Activated CD4-positive, alpha-beta memory T cell treated with anti-CD3 and anti-CD28 coated beads for 36 hours (primary cell): Measurements from ENCODE around the gene TBX15. TPM values are rescaled to one million over a fixed set of nuclear protein-coding genes. Genes with fewer than 3 reads are reported as not detected.

Source experiments
- CTCF ChIA-PET: fragments of 350-600 bp; sonication (Branson Sonifier 250); formaldehyde crosslinking; loops from one replicate; lab custom pipeline; 2021; ENCODE audit warnings: antibody characterized with exemption, inconsistent platforms; lab: Charles Lee
- POLR2A ChIA-PET: fragments of 350-600 bp; sonication (Branson Sonifier 250); formaldehyde crosslinking; loops from one replicate; lab custom pipeline; 2021; ENCODE audit warnings: antibody characterized with exemption; lab: Charles Lee
- DNase-seq: peaks from one replicate; pipeline ENCODE4 v3.0.0-alpha.2; 2020
- H3K27ac Mint-ChIP-seq: one replicate; pipeline ENCODE4 v1.8.0; 2021; ENCODE audit warnings: mixed read lengths
- H3K27me3 Mint-ChIP-seq: one replicate; pipeline ENCODE4 v1.8.0; 2021; ENCODE audit warnings: mixed read lengths
- H3K36me3 Mint-ChIP-seq: one replicate; pipeline ENCODE4 v1.8.0; 2021; ENCODE audit warnings: mixed read lengths
- H3K4me1 Mint-ChIP-seq: one replicate; pipeline ENCODE4 v1.8.0; 2021; ENCODE audit warnings: low read depth, mixed read lengths
- H3K4me3 Mint-ChIP-seq: one replicate; pipeline ENCODE4 v1.8.0; 2021; ENCODE audit warnings: mild to moderate bottlenecking, mixed read lengths
- H3K9me3 Mint-ChIP-seq: one replicate; pipeline ENCODE4 v1.8.0; 2021; ENCODE audit warnings: mixed read lengths
- intact Hi-C: fragments of 100-400 bp; cut with micrococcal nuclease; formaldehyde crosslinking; loops from one replicate; pipeline ENCODE4 v1.15.1; 2023
- total RNA-seq, 2 experiments: library from RNA; stranded (reverse); gene quantifications; one replicate each; pipeline ENCODE4 v1.2.3, GENCODE V29; 2021

Gene TBX15
- total RNA-seq, 2 experiments from 2014 or later, result not detected

DNA sequence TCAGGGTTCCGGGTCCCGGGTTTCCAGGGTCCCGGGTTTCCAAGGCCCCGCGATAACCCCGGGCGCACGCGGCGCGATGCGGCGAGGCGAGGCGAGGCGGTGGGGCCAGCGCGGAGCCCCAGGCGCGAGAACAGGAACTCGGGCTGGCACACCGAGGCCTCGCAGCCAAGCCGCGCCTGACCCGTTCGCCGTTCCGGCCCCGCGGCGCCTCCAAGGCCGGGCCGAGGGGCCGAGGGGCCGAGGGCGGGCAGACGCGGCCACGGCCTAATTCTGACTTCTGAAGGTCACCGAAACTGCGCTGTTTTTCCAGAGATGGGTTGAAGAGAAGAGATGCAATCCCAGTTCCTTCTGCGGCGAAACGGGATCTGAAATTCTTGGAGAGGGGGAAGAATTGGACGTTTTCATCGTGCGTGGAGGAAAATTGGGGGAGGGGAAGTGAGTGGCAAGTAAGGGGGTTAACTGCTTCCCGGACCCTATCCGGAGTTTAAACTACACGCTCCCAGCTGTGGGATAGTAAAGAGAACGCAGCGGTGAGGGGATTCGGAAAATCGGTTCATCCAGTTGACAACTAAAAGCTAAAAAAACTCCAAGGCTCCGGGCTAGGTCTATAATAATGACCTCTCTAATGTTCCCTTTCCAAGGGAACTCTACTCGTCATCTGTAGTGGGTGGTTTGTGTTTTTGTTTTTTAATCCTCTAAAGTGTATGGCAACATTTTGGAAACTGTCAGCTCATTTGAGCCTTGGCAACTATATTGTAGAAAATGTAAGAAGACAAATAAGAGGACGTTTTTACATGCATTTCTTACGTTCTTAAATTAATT is 8.2 kb downstream of the TBX15 start:
- Mint-ChIP-seq H3K36me3 (peaks cover 21% of the 10 kb centered on the region), H3K27ac (no peak overlapping the region), H3K4me3 (no peak overlapping the region), H3K4me1 (peaks cover 9% of the 10 kb centered on the region), H3K9me3 (peaks cover 3% of the 10 kb centered on the region), H3K27me3 (peaks cover 72% of the 10 kb centered on the region)
- no peak for DNase-seq
- CTCF ChIA-PET, result no interaction called here
- intact Hi-C loops, result no loop called here
- POLR2A ChIA-PET, result no interaction called here

DNA sequence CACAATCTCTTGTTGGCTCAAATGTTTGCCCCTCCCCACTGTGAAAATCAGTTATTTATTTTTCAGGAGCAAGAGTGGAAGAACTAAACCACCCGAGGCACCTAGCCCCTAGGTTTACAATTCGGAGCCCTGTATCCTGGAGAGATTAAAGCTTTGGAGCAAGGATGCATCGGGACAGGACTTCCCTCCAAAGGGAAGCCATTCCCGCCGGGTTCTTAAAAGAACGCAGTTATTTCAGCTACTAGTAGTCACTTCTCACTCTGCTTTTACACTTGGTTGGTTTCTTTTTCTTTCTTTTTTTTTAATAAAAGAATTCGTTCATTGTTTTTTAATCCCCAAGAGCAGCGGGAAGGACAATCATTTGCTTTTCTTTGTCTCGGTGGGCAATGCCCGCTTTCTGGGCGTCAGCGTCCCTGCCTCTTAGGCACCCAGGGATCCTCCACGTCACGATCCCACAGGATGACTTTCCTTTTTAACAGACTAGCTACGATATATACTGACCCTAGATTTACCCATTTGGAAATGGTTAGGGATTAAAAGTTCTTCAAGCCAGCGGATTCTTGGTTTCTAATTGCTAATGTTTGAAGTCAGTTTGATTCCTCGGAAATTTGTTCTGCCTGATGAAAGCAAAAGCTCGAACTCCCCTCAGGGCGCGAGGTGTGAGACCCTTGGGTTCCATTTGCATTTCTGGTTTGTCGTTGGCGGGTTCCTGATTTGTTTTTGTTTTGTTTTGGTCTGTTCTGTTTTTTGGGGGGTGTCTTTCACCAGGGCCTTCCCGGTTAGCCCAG is 9.0 kb downstream of the TBX15 start:
- intact Hi-C loops, result no loop called here
- H3K27ac Mint-ChIP-seq, result no peak overlapping the region
- CTCF ChIA-PET, result no interaction called here
- H3K9me3 Mint-ChIP-seq, result peaks cover 2% of the 10 kb centered on the region
- peaks cover 4% of the 10 kb centered on the region for H3K4me1 Mint-ChIP-seq
- peaks cover 68% of the 10 kb centered on the region for H3K27me3 Mint-ChIP-seq
- no peak for DNase-seq
- H3K4me3 Mint-ChIP-seq, result no peak overlapping the region
- POLR2A ChIA-PET, result no interaction called here
- peaks cover 17% of the 10 kb centered on the region for H3K36me3 Mint-ChIP-seq

DNA sequence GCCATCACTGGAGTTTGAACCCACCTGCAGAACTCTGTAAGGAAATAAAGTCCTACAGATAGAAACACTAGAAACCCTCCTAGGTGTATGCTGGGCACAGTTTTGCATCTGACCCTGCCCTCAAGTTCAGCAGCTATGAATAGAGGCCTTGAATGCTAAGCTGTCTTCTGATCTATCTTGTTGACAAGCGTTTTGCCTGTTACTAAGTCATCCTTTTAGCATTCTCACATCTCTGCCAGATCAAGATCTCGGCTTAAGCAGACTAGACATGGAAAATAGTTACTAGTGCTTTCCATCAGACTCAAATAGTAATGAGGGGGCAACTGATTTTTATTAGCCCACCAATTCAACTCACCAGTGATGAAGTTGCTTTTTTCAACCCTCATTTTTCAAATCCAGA is 10.5 kb downstream of the TBX15 start:
- no peaks in the 10 kb centered on the region for H3K9me3 Mint-ChIP-seq
- POLR2A ChIA-PET, result no interaction called here
- peaks cover 3% of the 10 kb centered on the region for H3K4me1 Mint-ChIP-seq
- CTCF ChIA-PET, result no interaction called here
- DNase-seq, result no peak
- peaks cover 53% of the 10 kb centered on the region for H3K27me3 Mint-ChIP-seq
- intact Hi-C loops, result no loop called here
- H3K36me3 Mint-ChIP-seq, result peaks cover 8% of the 10 kb centered on the region
- no peak overlapping the region for H3K4me3 Mint-ChIP-seq
- no peak overlapping the region for H3K27ac Mint-ChIP-seq

DNA sequence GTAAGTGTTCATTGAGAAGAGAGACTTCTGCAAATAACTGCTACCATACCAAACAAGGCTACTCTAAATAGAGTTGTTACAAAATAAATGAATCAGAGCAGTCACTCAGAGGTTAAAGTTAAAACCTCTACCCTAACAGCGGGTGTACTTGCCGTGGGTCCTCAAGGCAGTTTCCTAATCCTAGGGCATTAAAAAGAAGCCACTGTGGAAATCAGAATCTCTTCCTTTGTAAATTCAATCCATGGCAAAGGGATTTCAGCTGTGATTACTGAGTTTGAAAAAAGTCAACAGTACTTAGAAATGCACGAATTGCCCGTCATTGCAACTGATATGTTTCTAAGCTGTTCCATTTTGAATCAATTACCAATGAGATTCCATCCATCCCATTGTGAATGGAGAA is 13.5 kb downstream of the TBX15 start:
- Mint-ChIP-seq H3K9me3 (no peaks in the 10 kb centered on the region), H3K4me1 (peaks cover 3% of the 10 kb centered on the region), H3K27ac (no peak overlapping the region), H3K4me3 (no peak overlapping the region), H3K36me3 (peaks cover 4% of the 10 kb centered on the region), H3K27me3 (peaks cover 37% of the 10 kb centered on the region)
- ChIA-PET POLR2A (no interaction called here), CTCF (no interaction called here)
- intact Hi-C loops, result no loop called here
- no peak for DNase-seq

DNA sequence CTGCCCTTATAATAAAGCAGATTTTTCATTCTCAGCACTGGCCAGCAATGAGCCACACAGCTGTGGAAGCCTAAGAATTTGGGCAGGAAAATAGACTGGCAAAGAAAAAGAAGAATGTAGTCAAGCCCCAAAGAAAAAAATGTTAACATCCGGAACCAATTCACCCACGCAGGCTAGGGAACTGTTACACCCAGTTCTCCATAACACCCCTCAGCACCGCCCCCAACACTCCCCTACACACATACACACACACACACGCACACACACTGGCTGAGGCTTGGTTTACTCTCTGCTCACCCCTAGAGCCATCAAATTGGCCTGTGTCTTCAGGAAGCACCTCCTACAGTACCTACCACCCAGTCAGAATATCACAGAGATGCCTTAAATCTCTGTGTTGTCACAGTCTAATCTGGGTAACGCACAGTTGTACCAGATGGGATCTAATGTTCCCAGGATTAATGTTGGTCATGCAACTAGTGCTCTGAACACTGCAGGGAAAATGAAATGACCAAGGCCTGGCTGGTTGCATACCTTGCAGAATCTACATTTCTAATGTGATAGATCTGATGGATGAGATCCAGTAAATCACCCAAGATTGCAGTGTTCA is 14.5 kb downstream of the TBX15 start:
- CTCF ChIA-PET, result no interaction called here
- Mint-ChIP-seq H3K9me3 (no peaks in the 10 kb centered on the region), H3K27me3 (peaks cover 30% of the 10 kb centered on the region), H3K27ac (no peak overlapping the region), H3K36me3 (no peaks in the 10 kb centered on the region), H3K4me1 (no peaks in the 10 kb centered on the region), H3K4me3 (no peak overlapping the region)
- intact Hi-C loops, result no loop called here
- DNase-seq, result no peak
- POLR2A ChIA-PET, result no interaction called here

DNA sequence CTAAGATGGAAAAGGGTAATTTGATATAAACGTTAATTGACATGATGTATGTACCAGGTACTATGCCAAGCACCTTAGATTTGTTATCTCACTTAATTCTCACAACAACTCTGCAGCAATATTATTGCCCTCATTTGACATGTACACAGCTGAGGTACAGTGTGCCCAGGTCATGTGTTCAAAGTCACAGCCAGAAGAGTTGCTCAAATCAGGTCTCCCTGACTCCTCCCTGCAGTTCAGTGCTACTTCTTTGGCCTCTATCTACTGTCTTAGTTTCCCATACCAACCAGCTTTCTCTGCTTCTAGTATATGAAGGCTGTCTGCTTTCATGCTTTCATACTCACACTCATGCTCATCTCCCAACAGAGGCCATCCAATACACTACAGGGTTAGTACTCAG is 15.1 kb downstream of the TBX15 start:
- intact Hi-C loops, result no loop called here
- H3K36me3 Mint-ChIP-seq, result no peaks in the 10 kb centered on the region
- no peak overlapping the region for H3K4me3 Mint-ChIP-seq

DNA sequence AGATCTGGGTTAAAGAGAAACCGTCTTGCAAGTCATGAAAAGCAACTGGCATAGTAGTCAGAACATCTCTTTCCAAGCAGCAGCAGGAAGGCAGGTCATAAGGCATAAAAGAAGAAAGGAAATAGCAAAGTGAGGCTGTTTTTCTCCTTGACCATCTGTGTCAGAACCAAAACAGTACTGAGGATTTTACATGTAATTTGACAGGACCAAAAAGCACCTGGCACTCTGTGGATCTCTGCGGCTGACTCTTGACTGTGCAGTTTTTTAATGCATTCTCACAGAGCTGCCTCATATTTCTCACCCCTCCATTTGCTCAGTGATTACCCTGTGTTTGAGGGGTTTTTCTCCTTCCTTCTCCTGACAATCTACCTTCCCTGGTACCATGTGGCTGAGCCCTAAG is 17.7 kb downstream of the TBX15 start:
- Mint-ChIP-seq H3K36me3 (no peaks in the 10 kb centered on the region), H3K4me1 (no peaks in the 10 kb centered on the region), H3K4me3 (no peak overlapping the region), H3K9me3 (no peaks in the 10 kb centered on the region), H3K27me3 (peaks cover 14% of the 10 kb centered on the region), H3K27ac (no peak overlapping the region)
- POLR2A ChIA-PET, result no interaction called here
- intact Hi-C loops, result no loop called here
- CTCF ChIA-PET, result no interaction called here
- DNase-seq, result no peak

More for the DNA sequence above, 15.1 kb downstream of the TBX15 start:
- Mint-ChIP-seq H3K27ac (no peak overlapping the region), H3K4me1 (no peaks in the 10 kb centered on the region), H3K27me3 (peaks cover 24% of the 10 kb centered on the region), H3K9me3 (no peaks in the 10 kb centered on the region)
- ChIA-PET POLR2A (no interaction called here), CTCF (no interaction called here)
- no peak for DNase-seq

DNA sequence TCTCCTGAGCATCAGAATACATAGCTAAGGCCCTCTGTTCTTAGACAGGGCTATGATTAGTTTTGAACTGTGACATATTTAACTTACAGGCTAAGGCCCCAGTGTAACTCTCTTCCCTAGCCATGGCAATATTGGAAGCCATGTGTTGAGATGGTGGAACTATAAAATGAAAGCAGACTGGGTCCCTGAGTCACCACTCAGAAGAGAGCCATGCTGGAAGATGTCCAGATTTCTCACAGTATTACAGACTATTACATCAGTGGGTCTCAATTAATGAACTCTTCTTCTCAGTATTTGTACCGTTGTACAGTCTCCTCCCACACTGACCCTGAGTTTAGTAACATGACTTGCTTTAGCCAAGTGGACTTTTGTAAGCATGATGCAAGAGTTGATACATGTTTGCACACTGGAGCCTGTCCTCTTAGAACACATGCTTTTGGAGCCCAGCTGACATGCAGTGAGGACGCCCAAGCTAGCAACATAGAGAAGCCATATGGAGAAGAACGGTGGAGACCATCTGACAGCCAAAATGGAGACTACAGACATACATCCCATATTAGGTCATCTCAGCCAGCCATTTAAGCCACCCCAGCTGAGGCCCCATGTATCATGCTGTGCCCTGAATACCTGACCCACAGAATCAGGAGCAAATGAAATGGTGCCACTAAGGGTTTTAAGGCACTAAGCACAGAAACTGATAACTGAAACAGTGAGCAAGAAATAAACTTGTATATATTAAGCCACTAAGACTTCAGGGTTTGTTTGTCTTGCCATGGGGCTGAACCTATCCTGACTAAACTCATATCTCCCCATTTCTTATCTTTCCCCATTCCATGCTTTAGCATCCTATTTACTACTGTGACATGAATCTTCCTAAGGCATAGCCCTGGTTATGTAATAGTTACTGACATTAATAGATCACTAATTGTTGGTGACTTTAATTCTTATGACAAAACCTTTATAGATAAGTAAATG is 24.4 kb downstream of the TBX15 start:
- H3K4me1 Mint-ChIP-seq, result no peaks in the 10 kb centered on the region
- peaks cover 8% of the 10 kb centered on the region for H3K27me3 Mint-ChIP-seq
- POLR2A ChIA-PET, result no interaction called here
- H3K4me3 Mint-ChIP-seq, result no peak overlapping the region
- no peak overlapping the region for H3K27ac Mint-ChIP-seq
- H3K36me3 Mint-ChIP-seq, result no peaks in the 10 kb centered on the region
- CTCF ChIA-PET, result no interaction called here
- no peak for DNase-seq
- intact Hi-C loops, result no loop called here
- no peaks in the 10 kb centered on the region for H3K9me3 Mint-ChIP-seq

DNA sequence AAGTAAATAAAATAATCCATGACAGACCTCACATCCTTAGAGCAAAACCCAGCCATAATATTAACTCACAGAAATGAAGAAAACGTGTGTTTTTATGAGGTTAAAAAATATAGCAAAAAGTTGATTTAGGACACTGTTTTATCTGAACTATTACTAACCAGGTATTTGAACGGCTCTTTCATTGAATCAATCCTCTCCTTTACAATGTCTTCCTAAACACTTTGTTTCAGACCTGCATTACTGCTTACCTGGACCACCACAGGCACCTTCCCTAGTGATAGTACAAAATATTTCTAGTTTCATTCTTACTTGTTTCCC is 25.0 kb downstream of the TBX15 start:
- intact Hi-C loops, result no loop called here
- Mint-ChIP-seq H3K4me3 (no peak overlapping the region), H3K9me3 (no peaks in the 10 kb centered on the region), H3K4me1 (no peaks in the 10 kb centered on the region), H3K36me3 (no peaks in the 10 kb centered on the region), H3K27me3 (peaks cover 11% of the 10 kb centered on the region), H3K27ac (no peak overlapping the region)
- CTCF ChIA-PET, result no interaction called here
- no peak for DNase-seq
- POLR2A ChIA-PET, result no interaction called here

DNA sequence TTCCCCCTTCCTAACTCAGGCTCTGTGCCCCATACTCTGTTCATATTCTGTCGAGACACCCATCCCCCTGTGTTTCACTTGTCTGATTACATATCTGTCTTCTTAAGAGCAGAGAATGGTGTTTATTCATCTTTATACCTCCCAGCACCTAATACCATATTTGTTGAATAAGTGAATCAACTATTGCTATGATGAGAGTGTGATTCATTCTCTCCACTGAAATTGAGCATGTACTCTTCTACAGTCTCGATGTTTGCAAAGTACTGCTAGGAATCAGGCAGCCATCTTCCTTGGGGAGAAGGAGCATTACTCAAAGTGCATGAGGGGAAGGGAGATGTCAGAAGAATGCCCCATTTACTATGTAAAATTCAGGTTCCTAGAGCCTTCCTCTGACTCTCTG is 27.0 kb downstream of the TBX15 start:
- POLR2A ChIA-PET, result no interaction called here
- Mint-ChIP-seq H3K27me3 (peaks cover 11% of the 10 kb centered on the region), H3K4me1 (no peaks in the 10 kb centered on the region), H3K9me3 (no peaks in the 10 kb centered on the region), H3K36me3 (no peaks in the 10 kb centered on the region), H3K27ac (no peak overlapping the region), H3K4me3 (no peak overlapping the region)
- intact Hi-C loops, result no loop called here
- DNase-seq, result no peak
- CTCF ChIA-PET, result no interaction called here

DNA sequence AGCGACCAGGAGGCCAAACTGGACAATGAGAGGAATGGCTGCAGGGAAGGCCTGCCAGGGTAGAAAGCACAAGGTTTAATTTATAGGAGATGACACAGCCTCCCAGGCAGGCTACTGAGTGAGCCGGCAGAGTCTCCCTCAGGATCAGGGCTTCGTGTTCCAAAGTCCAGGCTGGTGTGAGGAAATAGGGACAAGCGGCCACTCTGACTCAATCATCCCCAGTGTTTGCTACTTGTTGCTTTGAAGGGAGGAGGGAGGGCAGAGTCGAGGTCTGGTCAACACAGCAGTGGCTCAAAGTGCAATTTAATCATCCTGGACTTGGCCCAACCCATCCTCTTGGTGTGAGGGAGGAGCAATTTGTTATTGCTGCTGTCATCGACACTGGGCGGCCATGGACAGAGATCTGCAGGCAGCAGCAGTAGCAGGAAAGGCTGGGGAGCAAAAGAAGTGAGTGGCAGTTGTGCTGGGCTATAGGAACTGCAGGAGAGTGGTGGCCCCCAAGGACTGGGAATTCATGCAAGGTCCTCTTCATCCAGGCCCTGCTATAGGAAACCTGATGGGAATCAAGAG is 27.5 kb downstream of the TBX15 start:
- Mint-ChIP-seq H3K27ac (no peak overlapping the region), H3K4me1 (no peaks in the 10 kb centered on the region), H3K4me3 (no peak overlapping the region), H3K36me3 (no peaks in the 10 kb centered on the region), H3K27me3 (peaks cover 11% of the 10 kb centered on the region), H3K9me3 (no peaks in the 10 kb centered on the region)
- ChIA-PET CTCF (no interaction called here), POLR2A (no interaction called here)
- DNase-seq, result no peak
- intact Hi-C loops, result no loop called here
